Breast epithelium (tissue), 3 donors: ENCODE measurements around the gene GPR61.

Experiments used
- CTCF ChIP-seq, 3 donors: fragments of 450-650 bp; IDR thresholded peaks; one replicate each; pipeline ENCODE4 v1.5.1; 2016 to 2017; ENCODE audit warnings: antibody characterized with exemption in 3 of 3, mild to moderate bottlenecking in 3 of 3, moderate library complexity in 3 of 3
- POLR2A ChIP-seq: fragments of 450-650 bp; IDR thresholded peaks from one replicate; pipeline ENCODE4 v1.6.1; 2016; ENCODE audit warnings: antibody characterized with exemption, mild to moderate bottlenecking, moderate library complexity

- TF ChIP-seq POLR2A (no peak), CTCF (IDR thresholded peaks at IDR 0.05) (no peak)
Measured at GRCh38 chr1:109528712-109529111, 11.0 kb upstream of the GPR61 start.
